Heart left ventricle (tissue), 16 donors: Measurements from ENCODE around the gene VASH2. TPM values are rescaled to one million over a fixed set of nuclear protein-coding genes. Genes with fewer than 3 reads are reported as not detected.

Source experiments
- ATAC-seq, 4 donors: fragments of 200-7000 bp; cut with Tn5 transposase; one replicate each; pipeline ENCODE4 v1.9.1; 2020 to 2022; ENCODE audit warnings: moderate library complexity in 4 of 4, mild to moderate bottlenecking in 3 of 4, moderate number of reproducible peaks in 1 of 4
- DNase-seq, 5 donors: peaks; one replicate each; pipeline ENCODE4 v3.0.0-alpha.2; 2020
- H3K27ac ChIP-seq, 12 donors: fragments of 200-600 bp; sonication (generic) in 4 of 12; one replicate each; pipeline versions ENCODE4 v1.5.0 to v1.8.0; 2016 to 2022; ENCODE audit warnings: mild to moderate bottlenecking in 2 of 12
- H3K27me3 ChIP-seq, 9 donors: fragments of 200-600 bp; sonication (generic) in 2 of 9; one replicate each; pipeline versions ENCODE4 v1.5.1 to v1.8.0; 2016 to 2022; ENCODE audit warnings: mild to moderate bottlenecking in 3 of 9
- H3K36me3 ChIP-seq, 9 donors: fragments of 200-600 bp; sonication (generic) in 2 of 9; one replicate each; pipeline versions ENCODE4 v1.5.0 to v1.8.0; 2018 to 2022; ENCODE audit warnings: mild to moderate bottlenecking in 2 of 9
- H3K4me1 ChIP-seq, 12 donors: fragments of 200-600 bp; sonication (generic) in 4 of 12; one replicate each; pipeline versions ENCODE4 v1.5.0 to v1.8.0; 2016 to 2022; ENCODE audit warnings: mild to moderate bottlenecking in 3 of 12
- H3K4me3 ChIP-seq, 12 donors: fragments of 200-600 bp; sonication (generic) in 4 of 12; one replicate each; pipeline versions ENCODE4 v1.5.0 to v1.8.0; 2017 to 2022; ENCODE audit warnings: mild to moderate bottlenecking in 9 of 12, moderate library complexity in 4 of 12
- H3K9me3 ChIP-seq, 12 donors: fragments of 200-600 bp; sonication (generic) in 4 of 12; one replicate each; pipeline versions ENCODE4 v1.5.0 to v1.8.0; 2016 to 2022; ENCODE audit warnings: mild to moderate bottlenecking in 1 of 12
- CTCF ChIP-seq, 12 donors: fragments of 200-600 bp; sonication (generic) in 4 of 12; IDR thresholded peaks; one replicate each; pipeline versions ENCODE4 v1.5.0 to v1.8.0; 2018 to 2022; ENCODE audit warnings: antibody characterized with exemption in 12 of 12, mild to moderate bottlenecking in 5 of 12
- POLR2A ChIP-seq, 2 donors: fragments of 450-650 bp; IDR thresholded peaks; one replicate each; pipeline ENCODE4 v1.6.1; 2017; ENCODE audit warnings: antibody characterized with exemption in 2 of 2, mild to moderate bottlenecking in 2 of 2, moderate library complexity in 2 of 2
- WGBS, 4 donors: extraction: QIAGEN DNeasy Blood & Tissue Kit in 2 of 4; methylation state at CpG; one replicate each; pipeline versions ENCODE4 v1.1.5 to v1.1.7; 2013 to 2018; 5-methylcytosine and 5-hydroxymethylcytosine counted together
- intact Hi-C, 10 donors: fragments of 100-400 bp; cut with DNase I; formaldehyde crosslinking; loops; one replicate each; pipeline versions ENCODE4 v1.11.1 to v1.14.2; 2022
- polyA plus RNA-seq, 2 donors: library from polyadenylated mRNA; stranded (reverse); fragments of 200-250 nt; gene quantifications; one replicate each; pipeline ENCODE4 v1.2.3, GENCODE V29; 2013
- total RNA-seq, 9 donors: library from RNA; depleted of rRNA in 2 of 9; stranded (reverse); fragments of >200 nt in 2 of 9; fragmentation: NEBNext Ultra II Directional in 3 of 9; extraction: Animal tissue kit (Norgen Biotek cat#: 25700) in 3 of 9; gene quantifications; one replicate each; pipeline versions ENCODE4 v1.1.0 to v1.2.4, GENCODE V29; 2016 to 2023
- donor health status: ischemic (EF 13 %, LVEDD 7.1; RV severe dilation, severe dysfunction).
- donor health status: healthy with polysubstance abuse.
- donor health status: DM: no; HTN: yes; CAD: no.
- donor health status: DM: no; HTN: no; CAD: no.
- donor health status: ischemic (EF 25% LVEDD 6.9; RV normal size, moderate dysfunction).
- donor health status: ischemic (EF 25% LVEDD 5.7; RV mildly dilated, moderate dysfunction).
- donor health status: healthy.
- donor health status: DM: yes; HTN: yes; CAD: no.
- donor health status: ischemic (EF 35%, LVEDD 5.7; RV mildly dilated, moderate dysfunction).
- donor health status: nonischemic (EF 11% LVEDD 7.7; RV severe dilation, severe dysfunction).
- donor health status: DM: yes; HTN: yes; CAD: no.
- donor health status: PGD.
- donor health status: ischemic (EF 29% LVEDD 5.4; RV normal size, mild dysfunction).
- donor health status: nonischemic (EF 23%, LVEDD 6.1; RV moderate dilation, normal function).

VASH2 gene
- total and polyA plus RNA-seq, 11 donors, result 0.19 to 2.6 (median 0.53) TPM; not detected in 1

GRCh38 chr1:212974711-212975110, 24.4 kb downstream of the VASH2 start:
- Histone ChIP-seq H3K4me3 (no peak overlapping the region), H3K27ac (no peak overlapping the region), H3K36me3 (no peaks in the 10 kb centered on the region), H3K4me1 (peaks cover 0 to 6% (median under 1%) of the 10 kb centered on the region in 12 donors), H3K27me3 (no peaks in the 10 kb centered on the region), H3K9me3 (no peaks in the 10 kb centered on the region)
- intact Hi-C loops, result no loop called here
- TF ChIP-seq POLR2A (IDR thresholded peaks at IDR 0.05) (no peak), CTCF (IDR thresholded peaks at IDR 0.05) (no peak)
- no peak for ATAC-seq
- 72 to 82% (median 77%) methylated on average over 6 of the region's 6 CpGs for WGBS, 4 donors
- DNase-seq, result no peak

GRCh38 chr1:212975111-212975918, 25.0 kb downstream of the VASH2 start:
- intact Hi-C loops, result no loop called here
- Histone ChIP-seq H3K4me1 (peaks cover 0 to 12% (median 6%) of the 10 kb centered on the region in 12 donors), H3K4me3 (no peak overlapping the region), H3K36me3 (no peaks in the 10 kb centered on the region), H3K27ac (no peak overlapping the region), H3K9me3 (no peaks in the 10 kb centered on the region), H3K27me3 (no peaks in the 10 kb centered on the region)
- ATAC-seq (no peak), DNase-seq (no peak)
- no peak for TF ChIP-seq POLR2A (IDR thresholded peaks at IDR 0.05)
- TF ChIP-seq CTCF (IDR thresholded peaks at IDR 0.05), result no peak
- WGBS, 4 donors, result 89 to 93% (median 91%) methylated on average over 10 of the region's 10 CpGs

- no peaks in the 10 kb centered on the region for H3K9me3 ChIP-seq
- H3K36me3 ChIP-seq, result no peaks in the 10 kb centered on the region
- intact Hi-C loops, result no loop called here
- no peaks in the 10 kb centered on the region for H3K27me3 ChIP-seq
- peaks cover 0 to 25% (median 18%) of the 10 kb centered on the region in 12 donors for H3K4me1 ChIP-seq
- TF ChIP-seq POLR2A (IDR thresholded peaks at IDR 0.05) (no peak), CTCF (IDR thresholded peaks at IDR 0.05) (no peak)
- DNase-seq (no peak), ATAC-seq (no peak)
- no peak overlapping the region for H3K27ac ChIP-seq
- 86 to 92% (median 89%) methylated on average over 9 of the region's 9 CpGs for WGBS, 4 donors
- no peak overlapping the region for H3K4me3 ChIP-seq
Measured at GRCh38 chr1:212976586-212976985, 26.2 kb downstream of the VASH2 start.

GRCh38 chr1:212977781-212978645, 27.7 kb downstream of the VASH2 start:
- WGBS, 4 donors, result 83 to 85% (median 84%) methylated on average over 16 of the region's 16 CpGs
- Histone ChIP-seq H3K27me3 (no peaks in the 10 kb centered on the region), H3K4me3 (no peak overlapping the region), H3K27ac (no peak overlapping the region), H3K4me1 (peaks cover 0 to 37% (median 26%) of the 10 kb centered on the region in 12 donors), H3K36me3 (no peaks in the 10 kb centered on the region), H3K9me3 (no peaks in the 10 kb centered on the region)
- TF ChIP-seq CTCF (IDR thresholded peaks at IDR 0.05) (no peak), POLR2A (IDR thresholded peaks at IDR 0.05) (no peak)
- ATAC-seq, result no peak
- intact Hi-C loops, result no loop called here
- no peak for DNase-seq
